ENCODE data around the gene NCAM2. TPM values are rescaled to one million over a fixed set of nuclear protein-coding genes. Genes with fewer than 3 reads are reported as not detected.

NCAM2 gene
- total and polyA plus RNA-seq, 2 of the 4 experiments (the other 2 are of a cell fraction): 2.7 to 5.0 TPM

DNA sequence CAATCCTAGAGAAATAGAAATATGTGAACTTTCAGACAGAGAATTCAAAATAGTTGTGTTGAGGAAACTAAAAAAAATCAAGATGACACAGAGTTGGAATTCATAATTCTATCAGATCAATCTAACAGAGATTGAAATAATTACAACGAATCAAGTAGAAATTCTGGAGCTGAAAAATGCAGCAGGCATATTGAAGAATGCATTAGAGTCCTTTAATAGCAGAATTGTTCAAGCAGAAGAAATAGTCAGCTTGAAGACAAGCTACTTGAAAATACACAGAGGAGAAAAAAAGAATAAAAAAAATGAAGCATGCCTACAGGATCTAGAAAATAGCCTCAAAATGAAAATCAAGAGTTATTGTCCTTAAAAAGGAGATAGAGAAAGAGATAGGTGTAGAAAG, 347.1 kb downstream of the NCAM2 start:
- H2AFZ ChIP-seq (replicated peaks; ENCODE audit: low read length, poor library complexity): no peak overlapping the region
- no peaks in the 10 kb centered on the region for H3K4me1 ChIP-seq (ENCODE audit: control insufficient read depth, insufficient read depth, low read length)
- H4K5ac ChIP-seq (ENCODE audit: low read depth, low read length): no peak overlapping the region
- no peak overlapping the region for H3K23ac ChIP-seq (ENCODE audit: low read depth, low read length)
- POLR2A ChIA-PET (ENCODE audit: unreplicated experiment): no interaction called here
- intact Hi-C loops (cut with micrococcal nuclease): no loop called here
- no peak overlapping the region for H2AK9ac ChIP-seq (replicated peaks; ENCODE audit: low read depth, low read length, poor library complexity)
- no peak overlapping the region for H3K9ac ChIP-seq (ENCODE audit: low read depth, low read length)
- H3K79me1 ChIP-seq (ENCODE audit: low read depth in 1 of 2, low read length in 2 of 2): no peaks in the 10 kb centered on the region
- no peak overlapping the region for H2BK5ac ChIP-seq (ENCODE audit: low read depth, low read length, poor library complexity, severe bottlenecking)
- H3K9me3 ChIP-seq (ENCODE audit: control insufficient read depth, insufficient read depth, low read length): peaks cover 2% of the 10 kb centered on the region; the same call in 1 of the 2 replicates
- no peak overlapping the region for H2AK5ac ChIP-seq (ENCODE audit: low read depth, low read length)
- H4K20me1 ChIP-seq (ENCODE audit: insufficient read depth, low read length): no peaks in the 10 kb centered on the region
- no peak overlapping the region for H4K8ac ChIP-seq (ENCODE audit: low read depth in 2 of 2, low read length in 2 of 2)
- dilution Hi-C loops (cut with HindIII; ENCODE audit: low sequenced_read_pairs, unreplicated experiment): no loop called here
- H3K4me3 ChIP-seq (ENCODE audit: insufficient read depth, low read depth, low read length): no peak overlapping the region
- ATAC-seq (ENCODE audit: low read depth): no peak
- no peak for DNase-seq
- no peaks in the 10 kb centered on the region for H3K27me3 ChIP-seq (ENCODE audit: control insufficient read depth, insufficient read depth, low read length)
- no peak overlapping the region for H4K91ac ChIP-seq (ENCODE audit: insufficient read depth, low read depth, low read length)
- no peak overlapping the region for H3K4me2 ChIP-seq (ENCODE audit: low read depth, low read length)
- H2BK120ac ChIP-seq (ENCODE audit: low read depth, low read length): no peak overlapping the region
- H3K27ac ChIP-seq (ENCODE audit: insufficient read depth, low read length): no peak overlapping the region
- H3K18ac ChIP-seq (ENCODE audit: low read depth, low read length): no peak overlapping the region
- no peak overlapping the region for H2BK20ac ChIP-seq (ENCODE audit: low read depth, low read length)
- H3K9me1 ChIP-seq (ENCODE audit: insufficient read depth, low read length): no peaks in the 10 kb centered on the region
- H3K14ac ChIP-seq (replicated peaks; ENCODE audit: low read depth, low read length): no peak overlapping the region
- CTCF ChIA-PET: no interaction called here
- TF ChIP-seq MAZ (IDR thresholded peaks at IDR 0.05; ENCODE audit: borderline replicate concordance, low read depth, low read length): no peak
- TF ChIP-seq RCOR1 (IDR thresholded peaks at IDR 0.05; ENCODE audit: insufficient replicate concordance, low read length): no peak
- no peak for TF ChIP-seq NFE2L2 (IDR thresholded peaks at IDR 0.05; ENCODE audit: low read depth, low read length)
- no peak for TF ChIP-seq RFX5 (IDR thresholded peaks at IDR 0.05; ENCODE audit: low read depth, low read length)
- no peak for TF ChIP-seq POLR2A (IDR thresholded peaks at IDR 0.05; ENCODE audit: low read depth, low read length)
- no peak for TF ChIP-seq BHLHE40 (IDR thresholded peaks at IDR 0.05; ENCODE audit: low read depth, low read length)
- TF ChIP-seq MXI1 (IDR thresholded peaks at IDR 0.05; ENCODE audit: borderline replicate concordance, low read depth, low read length): no peak
- no peak for TF ChIP-seq RAD21 (IDR thresholded peaks at IDR 0.05; ENCODE audit: low read length)
- TF ChIP-seq, protein P1, sequence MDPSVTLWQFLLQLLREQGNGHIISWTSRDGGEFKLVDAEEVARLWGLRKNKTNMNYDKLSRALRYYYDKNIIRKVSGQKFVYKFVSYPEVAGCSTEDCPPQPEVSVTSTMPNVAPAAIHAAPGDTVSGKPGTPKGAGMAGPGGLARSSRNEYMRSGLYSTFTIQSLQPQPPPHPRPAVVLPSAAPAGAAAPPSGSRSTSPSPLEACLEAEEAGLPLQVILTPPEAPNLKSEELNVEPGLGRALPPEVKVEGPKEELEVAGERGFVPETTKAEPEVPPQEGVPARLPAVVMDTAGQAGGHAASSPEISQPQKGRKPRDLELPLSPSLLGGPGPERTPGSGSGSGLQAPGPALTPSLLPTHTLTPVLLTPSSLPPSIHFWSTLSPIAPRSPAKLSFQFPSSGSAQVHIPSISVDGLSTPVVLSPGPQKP (IDR thresholded peaks at IDR 0.05; ENCODE audit: borderline replicate concordance, low read depth, low read length): no peak
- no peak for TF ChIP-seq CHD1 (IDR thresholded peaks at IDR 0.05; ENCODE audit: low read depth, low read length)
- TF ChIP-seq, protein P2, sequence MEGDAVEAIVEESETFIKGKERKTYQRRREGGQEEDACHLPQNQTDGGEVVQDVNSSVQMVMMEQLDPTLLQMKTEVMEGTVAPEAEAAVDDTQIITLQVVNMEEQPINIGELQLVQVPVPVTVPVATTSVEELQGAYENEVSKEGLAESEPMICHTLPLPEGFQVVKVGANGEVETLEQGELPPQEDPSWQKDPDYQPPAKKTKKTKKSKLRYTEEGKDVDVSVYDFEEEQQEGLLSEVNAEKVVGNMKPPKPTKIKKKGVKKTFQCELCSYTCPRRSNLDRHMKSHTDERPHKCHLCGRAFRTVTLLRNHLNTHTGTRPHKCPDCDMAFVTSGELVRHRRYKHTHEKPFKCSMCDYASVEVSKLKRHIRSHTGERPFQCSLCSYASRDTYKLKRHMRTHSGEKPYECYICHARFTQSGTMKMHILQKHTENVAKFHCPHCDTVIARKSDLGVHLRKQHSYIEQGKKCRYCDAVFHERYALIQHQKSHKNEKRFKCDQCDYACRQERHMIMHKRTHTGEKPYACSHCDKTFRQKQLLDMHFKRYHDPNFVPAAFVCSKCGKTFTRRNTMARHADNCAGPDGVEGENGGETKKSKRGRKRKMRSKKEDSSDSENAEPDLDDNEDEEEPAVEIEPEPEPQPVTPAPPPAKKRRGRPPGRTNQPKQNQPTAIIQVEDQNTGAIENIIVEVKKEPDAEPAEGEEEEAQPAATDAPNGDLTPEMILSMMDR (conservative IDR thresholded peaks at IDR 0.05; ENCODE audit: low read depth, low read length): no peak
- TF ChIP-seq, protein P3, sequence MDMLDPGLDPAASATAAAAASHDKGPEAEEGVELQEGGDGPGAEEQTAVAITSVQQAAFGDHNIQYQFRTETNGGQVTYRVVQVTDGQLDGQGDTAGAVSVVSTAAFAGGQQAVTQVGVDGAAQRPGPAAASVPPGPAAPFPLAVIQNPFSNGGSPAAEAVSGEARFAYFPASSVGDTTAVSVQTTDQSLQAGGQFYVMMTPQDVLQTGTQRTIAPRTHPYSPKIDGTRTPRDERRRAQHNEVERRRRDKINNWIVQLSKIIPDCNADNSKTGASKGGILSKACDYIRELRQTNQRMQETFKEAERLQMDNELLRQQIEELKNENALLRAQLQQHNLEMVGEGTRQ (IDR thresholded peaks at IDR 0.05; ENCODE audit: low read depth, low read length): no peak
- no peak for TF ChIP-seq MAFK (IDR thresholded peaks at IDR 0.05; ENCODE audit: low read depth, low read length)
- no peak for TF ChIP-seq SMC3 (IDR thresholded peaks at IDR 0.05; ENCODE audit: low read depth, low read length)
- no peak for TF ChIP-seq CEBPB (IDR thresholded peaks at IDR 0.05; ENCODE audit: low read depth, low read length)
- no peak for TF ChIP-seq FOS (IDR thresholded peaks at IDR 0.05; ENCODE audit: low read depth, low read length)
- no peak overlapping the region for H3K56ac ChIP-seq (ENCODE audit: extremely low read depth, insufficient read depth, low read length)
- no peak overlapping the region for H2BK15ac ChIP-seq (ENCODE audit: low read depth, low read length)
- in situ Hi-C loops (cut with MboI; ENCODE audit: low sequenced_read_pairs): no loop called here
- no peak overlapping the region for H3K4ac ChIP-seq (ENCODE audit: low read depth, low read length)
- no TSS peak for BruUV-seq (replicated peaks)
- no CpG with 5 or more reads among the region's 1 CpG for WGBS, 2 experiments (ENCODE audit: extremely low coverage in 2 of 2, insufficient read length in 1 of 2)
- H3K36me3 ChIP-seq (ENCODE audit: control insufficient read depth, insufficient read depth, low read length): no peaks in the 10 kb centered on the region
